Natural killer cell (primary cell): ENCODE data around the gene NEDD4L. TPM values are rescaled to one million over a fixed set of nuclear protein-coding genes. Genes with fewer than 3 reads are reported as not detected.
"Not testable (repeated sequence)": the region's sequence is repeated elsewhere in the genome, so short reads cannot be mapped to it uniquely, and the experiment has no call there.

Experiments used
- ATAC-seq, 3 donors: fragments of 150-1000 bp in 2 of 3; fragments of 200-7000 bp in 1 of 3; cut with Tn5 transposase; 1 replicate in 1 of 3; 2 replicates in 2 of 3; pipeline ENCODE4 v1.10.0; 2021; ENCODE audit warnings: mild to moderate bottlenecking in 2 of 3, moderate library complexity in 2 of 3
- DNase-seq, 2 donors: peaks; one replicate each; pipeline versions ENCODE4 v3.0.0 to v3.0.0-alpha.2; 2013 to 2021; ENCODE audit warnings: mixed read lengths in 1 of 2
- H3K27ac ChIP-seq: one replicate; pipeline ENCODE4 v1.5.1; 2013; ENCODE audit warnings: mild to moderate bottlenecking, low read length
- H3K27me3 ChIP-seq: one replicate; pipeline ENCODE4 v1.6.1; 2013; ENCODE audit warnings: low read length; ENCODE audit not compliant: control insufficient read depth, insufficient read depth
- H3K36me3 ChIP-seq: one replicate; pipeline ENCODE4 v1.6.1; 2013; ENCODE audit warnings: low read length; ENCODE audit not compliant: control insufficient read depth, insufficient read depth
- H3K4me1 ChIP-seq: one replicate; pipeline ENCODE4 v1.6.1; 2013; ENCODE audit warnings: low read length; ENCODE audit not compliant: control insufficient read depth, insufficient read depth
- H3K4me3 ChIP-seq: one replicate; pipeline ENCODE4 v1.5.1; 2013; ENCODE audit warnings: low read length
- H3K9me3 ChIP-seq: one replicate; pipeline ENCODE4 v1.6.1; 2013; ENCODE audit warnings: low read length; ENCODE audit not compliant: control insufficient read depth, insufficient read depth
- H3K27ac Mint-ChIP-seq, 2 donors: one replicate each; pipeline ENCODE4 v1.8.0; 2022; ENCODE audit warnings: mild to moderate bottlenecking in 2 of 2, mixed read lengths in 2 of 2, moderate library complexity in 1 of 2
- H3K27me3 Mint-ChIP-seq, 2 donors: one replicate each; pipeline ENCODE4 v1.8.0; 2022; ENCODE audit warnings: low read depth in 2 of 2, mixed read lengths in 2 of 2
- H3K36me3 Mint-ChIP-seq: one replicate; pipeline ENCODE4 v1.8.0; 2022; ENCODE audit warnings: mixed read lengths
- H3K4me1 Mint-ChIP-seq, 2 donors: one replicate each; pipeline ENCODE4 v1.8.0; 2022; ENCODE audit warnings: mixed read lengths in 2 of 2
- H3K4me3 Mint-ChIP-seq: one replicate; pipeline ENCODE4 v1.8.0; 2022; ENCODE audit warnings: mild to moderate bottlenecking, moderate library complexity, mixed read lengths
- H3K9me3 Mint-ChIP-seq, 2 donors: one replicate each; pipeline ENCODE4 v1.8.0; 2022; ENCODE audit warnings: mixed read lengths in 2 of 2
- WGBS: methylation state at CpG from one replicate; pipeline ENCODE4 v1.1.7; 2013; ENCODE audit warnings: missing lambda C conversion rate; ENCODE audit not compliant: insufficient coverage; 5-methylcytosine and 5-hydroxymethylcytosine counted together
- intact Hi-C: fragments of 100-400 bp; cut with micrococcal nuclease; formaldehyde crosslinking; loops from one replicate; pipeline ENCODE4 v1.14.2; 2022
- total RNA-seq, 4 donors: library from RNA; stranded (reverse); fragments of 120-200 nt in 1 of 4; gene quantifications; one replicate each; pipeline versions ENCODE4 v1.2.3 to v1.2.4, GENCODE V29; 2013 to 2022
- TF ChIP-seq, protein P1 (sequence below): fragments of 200-600 bp; IDR thresholded peaks from one replicate; pipeline ENCODE4 v1.8.0; 2022; ENCODE audit warnings: antibody characterized with exemption

Gene NEDD4L
- total RNA-seq, 3 donors from 2014 or later (not counting 1 experiment from before 2014, with no cell fraction given): 3.4 to 15.3 (median 14.3) TPM

GRCh38 chr18:58378411-58379379 is 334.7 kb downstream of the NEDD4L start:
- Mint-ChIP-seq H3K27ac (no peak overlapping the region), H3K4me1 (no peaks in the 10 kb centered on the region), H3K36me3 (no peaks in the 10 kb centered on the region), H3K27me3 (no peaks in the 10 kb centered on the region), H3K4me3 (no peak overlapping the region), H3K9me3 (no peaks in the 10 kb centered on the region)
- Histone ChIP-seq H3K27me3 (no peaks in the 10 kb centered on the region), H3K4me3 (no peak overlapping the region), H3K27ac (no peak overlapping the region), H3K36me3 (no peaks in the 10 kb centered on the region), H3K4me1 (no peaks in the 10 kb centered on the region), H3K9me3 (no peaks in the 10 kb centered on the region)
- DNase-seq (no peak), ATAC-seq (no peak)
- intact Hi-C loops: no loop called here
- whole genome bisulfite sequencing: 86% methylated on average over 28 of the region's 28 CpGs
- TF ChIP-seq, protein P1, sequence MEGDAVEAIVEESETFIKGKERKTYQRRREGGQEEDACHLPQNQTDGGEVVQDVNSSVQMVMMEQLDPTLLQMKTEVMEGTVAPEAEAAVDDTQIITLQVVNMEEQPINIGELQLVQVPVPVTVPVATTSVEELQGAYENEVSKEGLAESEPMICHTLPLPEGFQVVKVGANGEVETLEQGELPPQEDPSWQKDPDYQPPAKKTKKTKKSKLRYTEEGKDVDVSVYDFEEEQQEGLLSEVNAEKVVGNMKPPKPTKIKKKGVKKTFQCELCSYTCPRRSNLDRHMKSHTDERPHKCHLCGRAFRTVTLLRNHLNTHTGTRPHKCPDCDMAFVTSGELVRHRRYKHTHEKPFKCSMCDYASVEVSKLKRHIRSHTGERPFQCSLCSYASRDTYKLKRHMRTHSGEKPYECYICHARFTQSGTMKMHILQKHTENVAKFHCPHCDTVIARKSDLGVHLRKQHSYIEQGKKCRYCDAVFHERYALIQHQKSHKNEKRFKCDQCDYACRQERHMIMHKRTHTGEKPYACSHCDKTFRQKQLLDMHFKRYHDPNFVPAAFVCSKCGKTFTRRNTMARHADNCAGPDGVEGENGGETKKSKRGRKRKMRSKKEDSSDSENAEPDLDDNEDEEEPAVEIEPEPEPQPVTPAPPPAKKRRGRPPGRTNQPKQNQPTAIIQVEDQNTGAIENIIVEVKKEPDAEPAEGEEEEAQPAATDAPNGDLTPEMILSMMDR: no peak

- Mint-ChIP-seq H3K4me3 (no peak overlapping the region), H3K36me3 (no peaks in the 10 kb centered on the region), H3K27ac (no peak overlapping the region), H3K9me3 (no peaks in the 10 kb centered on the region), H3K4me1 (no peaks in the 10 kb centered on the region), H3K27me3 (no peaks in the 10 kb centered on the region)
- Histone ChIP-seq H3K9me3 (no peaks in the 10 kb centered on the region), H3K4me1 (no peaks in the 10 kb centered on the region), H3K36me3 (no peaks in the 10 kb centered on the region), H3K27me3 (no peaks in the 10 kb centered on the region), H3K27ac (no peak overlapping the region), H3K4me3 (no peak overlapping the region)
- no peak for DNase-seq
- TF ChIP-seq, protein P1: no peak
- intact Hi-C loops: no loop called here
- 87% methylated on average over 15 of the region's 15 CpGs for WGBS
- no peak for ATAC-seq
Observed at GRCh38 chr18:58379443-58379842, 335.4 kb downstream of the NEDD4L start.

GRCh38 chr18:58380113-58380512 is 336.1 kb downstream of the NEDD4L start:
- 97% methylated on average over 4 of the region's 4 CpGs for WGBS
- intact Hi-C loops, H3K4me3 ChIP-seq, H3K36me3 Mint-ChIP-seq, H3K36me3 ChIP-seq, DNase-seq, ATAC-seq, H3K9me3 Mint-ChIP-seq, H3K4me1 ChIP-seq, H3K27me3 ChIP-seq, H3K27ac ChIP-seq, H3K9me3 ChIP-seq, H3K27ac Mint-ChIP-seq, H3K4me1 Mint-ChIP-seq, H3K27me3 Mint-ChIP-seq, H3K4me3 Mint-ChIP-seq: not testable (repeated sequence)

DNA sequence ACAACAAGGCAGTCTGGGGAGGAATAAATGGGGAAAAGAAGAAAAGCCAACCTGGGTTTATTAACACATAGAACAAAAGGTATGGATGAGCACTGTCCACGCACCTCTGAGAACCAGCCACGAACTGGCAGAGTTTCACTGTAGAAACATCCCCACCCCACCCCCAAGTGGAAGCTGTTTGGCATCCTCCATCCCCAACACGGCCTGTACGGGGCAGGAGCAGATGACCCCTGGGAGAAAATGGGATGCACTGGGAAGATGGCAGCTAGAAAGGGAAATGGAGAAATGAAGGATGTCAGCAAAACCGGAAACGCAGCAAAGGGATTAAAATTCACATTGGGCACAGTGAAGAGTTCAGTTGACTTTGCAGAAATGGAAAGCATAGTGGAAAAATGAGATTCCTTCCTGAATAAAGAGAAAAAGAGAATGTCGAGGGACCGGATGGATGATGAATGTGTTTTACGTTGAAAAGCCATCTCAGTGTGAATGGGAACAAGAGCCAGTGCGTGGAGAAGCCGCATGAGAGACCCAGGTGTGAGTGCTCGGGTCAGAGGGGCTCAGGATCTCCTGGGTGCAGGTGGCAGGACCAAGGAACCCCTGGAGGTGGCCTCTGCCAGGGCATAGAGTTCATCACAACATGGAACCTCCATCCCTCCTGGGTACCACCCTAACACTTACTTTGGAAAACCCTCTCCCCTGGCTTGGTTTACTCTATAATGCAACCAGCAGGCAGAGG is 337.8 kb downstream of the NEDD4L start:
- no peak overlapping the region for H3K4me3 Mint-ChIP-seq
- Histone ChIP-seq H3K4me3 (no peak overlapping the region), H3K4me1 (no peaks in the 10 kb centered on the region), H3K36me3 (no peaks in the 10 kb centered on the region), H3K9me3 (no peaks in the 10 kb centered on the region), H3K27me3 (no peaks in the 10 kb centered on the region), H3K27ac (no peak overlapping the region)
- intact Hi-C loops: no loop called here
- no peaks in the 10 kb centered on the region for H3K36me3 Mint-ChIP-seq
- H3K4me1 Mint-ChIP-seq: no peaks in the 10 kb centered on the region
- no peak for DNase-seq
- 94% methylated on average over 12 of the region's 12 CpGs for WGBS
- H3K27me3 Mint-ChIP-seq: no peaks in the 10 kb centered on the region
- no peaks in the 10 kb centered on the region for H3K9me3 Mint-ChIP-seq
- H3K27ac Mint-ChIP-seq: no peak overlapping the region
- TF ChIP-seq, protein P1: no peak
- no peak for ATAC-seq
